HL-60 (cell line): ENCODE results near the gene OTULINL.

Experiments
- DNase-seq, 2 experiments: peaks; one replicate each; pipeline ENCODE4 v3.0.0-alpha.2; 2010 to 2020; ENCODE audit warnings: low read depth in 1 of 2, low spot score in 1 of 2
- H3K27ac ChIP-seq: fragments of 250-450 bp; sonication (Bioruptor Pico); replicated peaks from 2 replicates; pipeline ENCODE4 v1.5.1; 2020; ENCODE audit warnings: mild to moderate bottlenecking, moderate library complexity
- H3K27me3 ChIP-seq: fragments of 250-450 bp; sonication (Bioruptor Pico); 2 replicates; pipeline ENCODE4 v1.5.1; 2021; ENCODE audit warnings: mild to moderate bottlenecking, moderate library complexity; ENCODE audit not compliant: insufficient read depth, poor library complexity, severe bottlenecking
- H3K4me3 ChIP-seq: replicated peaks from 2 replicates; pipeline ENCODE4 v1.5.1; 2011; ENCODE audit warnings: mild to moderate bottlenecking, control low read depth, low read length; ENCODE audit not compliant: insufficient read depth
- GABPA ChIP-seq: IDR thresholded peaks from 2 replicates; pipeline ENCODE4 v1.6.1; 2012; ENCODE audit warnings: low read depth
- POLR2AphosphoS5 ChIP-seq: IDR thresholded peaks from 2 replicates; pipeline ENCODE4 v1.6.1; 2012; ENCODE audit warnings: low read depth
- SPI1 ChIP-seq: IDR thresholded peaks from 2 replicates; pipeline ENCODE4 v1.6.1; 2012; ENCODE audit warnings: low read depth, mild to moderate bottlenecking, borderline replicate concordance
- TF ChIP-seq, protein P1 (sequence below): IDR thresholded peaks from one replicate; pipeline ENCODE4 v1.5.1; 2011; ENCODE audit warnings: low read length, control low read depth, inconsistent platforms; ENCODE audit not compliant: insufficient read depth
- TF ChIP-seq, protein P2 (sequence below): IDR thresholded peaks from 2 replicates; pipeline ENCODE4 v1.6.1; 2012; ENCODE audit warnings: low read depth; ENCODE audit not compliant: insufficient replicate concordance

OTULINL gene

DNA sequence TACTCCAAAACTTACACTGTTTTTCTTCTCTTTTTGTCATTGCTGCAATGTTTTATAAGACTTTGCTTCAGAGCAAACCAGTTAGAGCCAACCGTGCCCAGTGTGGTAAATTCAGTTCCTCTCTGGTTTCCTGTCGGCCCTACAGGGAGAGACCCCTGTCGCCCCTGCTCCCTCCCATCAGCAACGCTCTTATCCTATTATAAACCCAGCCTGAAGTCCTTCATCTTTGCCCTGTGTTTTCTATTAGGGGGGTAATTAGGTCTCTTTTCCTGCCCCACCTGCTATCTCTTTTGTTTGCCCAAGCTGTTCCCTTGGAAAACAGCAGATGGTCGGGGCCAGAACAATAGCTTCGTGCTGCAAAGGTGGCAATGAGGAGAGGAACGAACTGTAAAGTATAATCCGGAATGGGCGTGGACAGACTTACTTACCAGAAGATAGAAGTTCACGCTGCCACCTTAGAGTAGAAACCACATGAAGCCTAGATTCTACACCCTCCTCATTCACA, 21.4 kb upstream of the OTULINL start:
- TF ChIP-seq, protein P1, sequence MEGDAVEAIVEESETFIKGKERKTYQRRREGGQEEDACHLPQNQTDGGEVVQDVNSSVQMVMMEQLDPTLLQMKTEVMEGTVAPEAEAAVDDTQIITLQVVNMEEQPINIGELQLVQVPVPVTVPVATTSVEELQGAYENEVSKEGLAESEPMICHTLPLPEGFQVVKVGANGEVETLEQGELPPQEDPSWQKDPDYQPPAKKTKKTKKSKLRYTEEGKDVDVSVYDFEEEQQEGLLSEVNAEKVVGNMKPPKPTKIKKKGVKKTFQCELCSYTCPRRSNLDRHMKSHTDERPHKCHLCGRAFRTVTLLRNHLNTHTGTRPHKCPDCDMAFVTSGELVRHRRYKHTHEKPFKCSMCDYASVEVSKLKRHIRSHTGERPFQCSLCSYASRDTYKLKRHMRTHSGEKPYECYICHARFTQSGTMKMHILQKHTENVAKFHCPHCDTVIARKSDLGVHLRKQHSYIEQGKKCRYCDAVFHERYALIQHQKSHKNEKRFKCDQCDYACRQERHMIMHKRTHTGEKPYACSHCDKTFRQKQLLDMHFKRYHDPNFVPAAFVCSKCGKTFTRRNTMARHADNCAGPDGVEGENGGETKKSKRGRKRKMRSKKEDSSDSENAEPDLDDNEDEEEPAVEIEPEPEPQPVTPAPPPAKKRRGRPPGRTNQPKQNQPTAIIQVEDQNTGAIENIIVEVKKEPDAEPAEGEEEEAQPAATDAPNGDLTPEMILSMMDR: no peak
- TF ChIP-seq, protein P2, sequence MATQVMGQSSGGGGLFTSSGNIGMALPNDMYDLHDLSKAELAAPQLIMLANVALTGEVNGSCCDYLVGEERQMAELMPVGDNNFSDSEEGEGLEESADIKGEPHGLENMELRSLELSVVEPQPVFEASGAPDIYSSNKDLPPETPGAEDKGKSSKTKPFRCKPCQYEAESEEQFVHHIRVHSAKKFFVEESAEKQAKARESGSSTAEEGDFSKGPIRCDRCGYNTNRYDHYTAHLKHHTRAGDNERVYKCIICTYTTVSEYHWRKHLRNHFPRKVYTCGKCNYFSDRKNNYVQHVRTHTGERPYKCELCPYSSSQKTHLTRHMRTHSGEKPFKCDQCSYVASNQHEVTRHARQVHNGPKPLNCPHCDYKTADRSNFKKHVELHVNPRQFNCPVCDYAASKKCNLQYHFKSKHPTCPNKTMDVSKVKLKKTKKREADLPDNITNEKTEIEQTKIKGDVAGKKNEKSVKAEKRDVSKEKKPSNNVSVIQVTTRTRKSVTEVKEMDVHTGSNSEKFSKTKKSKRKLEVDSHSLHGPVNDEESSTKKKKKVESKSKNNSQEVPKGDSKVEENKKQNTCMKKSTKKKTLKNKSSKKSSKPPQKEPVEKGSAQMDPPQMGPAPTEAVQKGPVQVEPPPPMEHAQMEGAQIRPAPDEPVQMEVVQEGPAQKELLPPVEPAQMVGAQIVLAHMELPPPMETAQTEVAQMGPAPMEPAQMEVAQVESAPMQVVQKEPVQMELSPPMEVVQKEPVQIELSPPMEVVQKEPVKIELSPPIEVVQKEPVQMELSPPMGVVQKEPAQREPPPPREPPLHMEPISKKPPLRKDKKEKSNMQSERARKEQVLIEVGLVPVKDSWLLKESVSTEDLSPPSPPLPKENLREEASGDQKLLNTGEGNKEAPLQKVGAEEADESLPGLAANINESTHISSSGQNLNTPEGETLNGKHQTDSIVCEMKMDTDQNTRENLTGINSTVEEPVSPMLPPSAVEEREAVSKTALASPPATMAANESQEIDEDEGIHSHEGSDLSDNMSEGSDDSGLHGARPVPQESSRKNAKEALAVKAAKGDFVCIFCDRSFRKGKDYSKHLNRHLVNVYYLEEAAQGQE: peak; percentile 49
- TF ChIP-seq GABPA (peak; percentile 25; the same call in 1 of the 2 replicates), POLR2AphosphoS5 (peak; percentile 59), SPI1 (peak; percentile 91)
- peak in 1 of 2 experiments; percentile 90 for DNase-seq
- Histone ChIP-seq H3K27me3 (no peaks in the 10 kb centered on the region), H3K4me3 (no peak overlapping the region), H3K27ac (peak overlapping the region; percentile 95)

DNA sequence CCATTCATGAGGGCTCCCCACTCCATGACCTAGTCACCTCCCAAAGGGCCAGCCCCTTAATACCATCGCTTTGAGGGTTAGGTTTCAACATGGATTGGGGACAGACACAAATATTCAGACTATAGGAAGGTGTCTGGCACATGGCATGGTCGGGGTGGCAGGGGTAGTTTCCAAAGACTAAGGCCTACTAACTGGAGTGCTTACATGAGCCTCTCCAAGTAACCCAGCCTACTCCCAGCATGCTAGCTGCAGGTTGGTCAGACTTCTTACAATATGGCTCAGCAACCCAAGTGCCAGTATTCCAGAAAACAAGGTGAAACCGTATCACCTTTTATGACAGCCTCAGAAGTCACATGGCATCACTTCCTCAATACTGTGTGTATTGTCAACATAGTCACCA, 19.9 kb upstream of the OTULINL start:
- Histone ChIP-seq H3K4me3 (no peak overlapping the region), H3K27ac (no peak overlapping the region), H3K27me3 (no peaks in the 10 kb centered on the region)
- TF ChIP-seq GABPA (no peak), SPI1 (peak; percentile 37; the same call in 1 of the 2 replicates), POLR2AphosphoS5 (no peak)
- TF ChIP-seq, protein P1: no peak
- TF ChIP-seq, protein P2: no peak
- no peak for DNase-seq

DNA sequence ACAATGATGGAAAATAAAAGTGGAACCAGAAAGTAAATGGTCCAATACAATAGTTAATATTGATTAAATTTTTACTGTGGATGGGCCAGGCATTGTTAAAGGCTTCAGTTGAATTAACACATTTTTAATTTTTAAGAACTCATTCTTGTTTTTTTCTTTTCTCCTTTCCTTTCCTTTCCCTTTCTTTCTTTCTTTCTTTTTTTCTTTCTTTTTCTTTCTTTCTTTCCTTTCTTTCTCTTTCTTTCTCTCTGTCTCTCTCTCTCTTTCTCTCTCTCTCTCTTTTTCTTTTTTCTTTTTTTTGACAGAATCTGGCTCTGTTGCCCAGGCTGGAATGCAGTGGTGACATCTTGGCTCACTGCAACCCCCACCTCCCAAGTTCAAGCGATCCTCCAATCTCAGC, 13.3 kb upstream of the OTULINL start:
- TF ChIP-seq, protein P1: no peak
- TF ChIP-seq POLR2AphosphoS5 (no peak), GABPA (no peak), SPI1 (no peak)
- TF ChIP-seq, protein P2: no peak
- DNase-seq: no peak
- no peaks in the 10 kb centered on the region for H3K27me3 ChIP-seq
- no peak overlapping the region for H3K27ac ChIP-seq
- H3K4me3 ChIP-seq: no peak overlapping the region
